Activated T-cell treated with anti-CD3 and anti-CD28 coated beads for 4 hours (primary cell): ENCODE data around the gene PLEKHG4B.
"Not testable (repeated sequence)": the region's sequence is repeated elsewhere in the genome, so short reads cannot be mapped to it uniquely, and the experiment has no call there.

Experiments
- DNase-seq: peaks from one replicate; pipeline ENCODE4 v3.0.0-alpha.2; 2020

PLEKHG4B gene

GRCh38 chr5:234450-234849 is 142.5 kb downstream of the PLEKHG4B start:
- DNase-seq: no peak

GRCh38 chr5:235527-235926 is 143.6 kb downstream of the PLEKHG4B start:
- not testable (repeated sequence) for DNase-seq

- DNase-seq: not testable (repeated sequence)
Observed at GRCh38 chr5:237931-238330, 146.0 kb downstream of the PLEKHG4B start.
